Measurements from ENCODE around the gene BPIFB1. TPM values are rescaled to one million over a fixed set of nuclear protein-coding genes. Genes with fewer than 3 reads are reported as not detected.

Gene BPIFB1
- total and polyA plus RNA-seq, 2 of the 13 experiments (the other 11 are each of a cell fraction or from before 2014, with no cell fraction given) = 0.82 to 4.4 TPM

DNA sequence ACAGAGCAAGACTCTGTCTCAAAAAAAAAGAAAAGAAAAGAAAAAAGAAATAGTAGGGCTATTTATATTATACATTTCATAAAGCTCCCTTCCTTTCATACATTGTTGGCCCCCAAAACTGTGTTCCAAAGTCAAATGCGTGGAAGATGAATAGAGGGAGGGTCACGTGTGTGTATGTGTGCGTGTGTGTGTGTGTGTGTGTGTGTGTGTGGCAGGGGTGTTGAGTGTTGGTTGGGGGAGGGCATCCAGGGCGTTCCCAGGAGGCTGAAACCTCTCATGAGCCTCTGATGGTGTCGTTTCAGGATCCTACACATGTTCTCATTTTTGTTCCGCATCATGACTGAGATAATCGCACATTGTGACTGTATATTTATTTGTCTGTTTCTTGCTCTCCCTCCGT, 7.8 kb upstream of the BPIFB1 start:
- ATAC-seq (no peak), DNase-seq (ENCODE audit: low spot score) (no peak), FAIRE-seq (no peak)
- H3K9me3 ChIP-seq (ENCODE audit: low read length) = no peaks in the 10 kb centered on the region
- peaks cover 84% of the 10 kb centered on the region for H3K4me1 ChIP-seq (ENCODE audit: insufficient read depth, low read length)
- POLR2A ChIA-PET = no interaction called here
- CTCF ChIA-PET (ENCODE audit: low intra/inter-chr PET ratio, low total read pairs) = no interaction called here
- H3K79me2 ChIP-seq (ENCODE audit: insufficient read depth, low read length) = no peaks in the 10 kb centered on the region
- BruUV-seq (replicated peaks) = no TSS peak
- H3K27me3 ChIP-seq (ENCODE audit: control insufficient read depth in 1 of 2, insufficient read depth in 2 of 2, low read length in 2 of 2) = no peaks in the 10 kb centered on the region; a peak in 1 of 5 replicates
- no peak overlapping the region for H2AFZ ChIP-seq (ENCODE audit: low read length)
- WGBS (ENCODE audit: low lambda C conversion rate) = 61% methylated on average over 8 of the region's 8 CpGs
- no peak overlapping the region for H3K9ac ChIP-seq (ENCODE audit: insufficient read depth, low read depth, low read length)
- intact Hi-C loops (cut with micrococcal nuclease; ENCODE audit: unreplicated experiment) (no loop called here), in situ Hi-C loops (cut with HindIII; ENCODE audit: extremely low pct_ligation_motif_present, low pct_unique_long_range_greater_than_20kb) (no loop called here)
- no peak overlapping the region for H3K27ac ChIP-seq (ENCODE audit: extremely low read length, insufficient read depth, low read length)
- H3K36me3 ChIP-seq (replicated peaks in 1 of 2; ENCODE audit: control insufficient read depth in 1 of 2, insufficient read depth in 2 of 2, low read length in 2 of 2) = no peaks in the 10 kb centered on the region
- no peaks in the 10 kb centered on the region for H4K20me1 ChIP-seq (ENCODE audit: insufficient read depth, low read length)
- no peak overlapping the region for H3K4me2 ChIP-seq (ENCODE audit: low read depth, low read length)
- H3K4me3 ChIP-seq (replicated peaks in 1 of 3; ENCODE audit: insufficient read depth in 1 of 3, low read depth in 2 of 3, low read length in 3 of 3) = no peak overlapping the region
- TF ChIP-seq PRMT3 (CRISPR knock-in tag; IDR thresholded peaks at IDR 0.05; ENCODE audit: borderline replicate concordance, low read depth) = no peak
- TF ChIP-seq HNF4A (CRISPR knock-in tag; IDR thresholded peaks at IDR 0.05) = no peak
- no peak for TF ChIP-seq SAFB2 (CRISPR knock-in tag; IDR thresholded peaks at IDR 0.05; ENCODE audit: borderline replicate concordance, low read depth)
- TF ChIP-seq GABPB1 (CRISPR knock-in tag; IDR thresholded peaks at IDR 0.05) = no peak
- no peak for TF ChIP-seq CENPX (CRISPR knock-in tag; IDR thresholded peaks at IDR 0.05)
- TF ChIP-seq, protein P1, sequence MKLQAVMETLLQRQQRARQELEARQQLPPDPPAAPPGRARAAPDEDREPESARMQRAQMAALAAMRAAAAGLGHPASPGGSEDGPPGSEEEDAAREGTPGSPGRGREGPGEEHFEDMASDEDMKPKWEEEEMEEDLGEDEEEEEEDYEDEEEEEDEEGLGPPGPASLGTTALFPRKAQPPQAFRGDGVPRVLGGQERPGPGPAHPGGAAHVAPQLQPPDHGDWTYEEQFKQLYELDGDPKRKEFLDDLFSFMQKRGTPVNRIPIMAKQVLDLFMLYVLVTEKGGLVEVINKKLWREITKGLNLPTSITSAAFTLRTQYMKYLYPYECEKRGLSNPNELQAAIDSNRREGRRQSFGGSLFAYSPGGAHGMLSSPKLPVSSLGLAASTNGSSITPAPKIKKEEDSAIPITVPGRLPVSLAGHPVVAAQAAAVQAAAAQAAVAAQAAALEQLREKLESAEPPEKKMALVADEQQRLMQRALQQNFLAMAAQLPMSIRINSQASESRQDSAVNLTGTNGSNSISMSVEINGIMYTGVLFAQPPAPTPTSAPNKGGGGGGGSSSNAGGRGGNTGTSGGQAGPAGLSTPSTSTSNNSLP (IDR thresholded peaks at IDR 0.05; ENCODE audit: low read depth, low read length) = no peak
- TF ChIP-seq, protein P2, sequence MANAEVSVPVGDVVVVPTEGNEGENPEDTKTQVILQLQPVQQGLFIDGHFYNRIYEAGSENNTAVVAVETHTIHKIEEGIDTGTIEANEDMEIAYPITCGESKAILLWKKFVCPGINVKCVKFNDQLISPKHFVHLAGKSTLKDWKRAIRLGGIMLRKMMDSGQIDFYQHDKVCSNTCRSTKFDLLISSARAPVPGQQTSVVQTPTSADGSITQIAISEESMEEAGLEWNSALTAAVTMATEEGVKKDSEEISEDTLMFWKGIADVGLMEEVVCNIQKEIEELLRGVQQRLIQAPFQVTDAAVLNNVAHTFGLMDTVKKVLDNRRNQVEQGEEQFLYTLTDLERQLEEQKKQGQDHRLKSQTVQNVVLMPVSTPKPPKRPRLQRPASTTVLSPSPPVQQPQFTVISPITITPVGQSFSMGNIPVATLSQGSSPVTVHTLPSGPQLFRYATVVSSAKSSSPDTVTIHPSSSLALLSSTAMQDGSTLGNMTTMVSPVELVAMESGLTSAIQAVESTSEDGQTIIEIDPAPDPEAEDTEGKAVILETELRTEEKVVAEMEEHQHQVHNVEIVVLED (CRISPR knock-in tag; IDR thresholded peaks at IDR 0.05; ENCODE audit: borderline replicate concordance) = no peak
- no peak for TF ChIP-seq WIZ (CRISPR knock-in tag; IDR thresholded peaks at IDR 0.05)
- TF ChIP-seq, protein P3, sequence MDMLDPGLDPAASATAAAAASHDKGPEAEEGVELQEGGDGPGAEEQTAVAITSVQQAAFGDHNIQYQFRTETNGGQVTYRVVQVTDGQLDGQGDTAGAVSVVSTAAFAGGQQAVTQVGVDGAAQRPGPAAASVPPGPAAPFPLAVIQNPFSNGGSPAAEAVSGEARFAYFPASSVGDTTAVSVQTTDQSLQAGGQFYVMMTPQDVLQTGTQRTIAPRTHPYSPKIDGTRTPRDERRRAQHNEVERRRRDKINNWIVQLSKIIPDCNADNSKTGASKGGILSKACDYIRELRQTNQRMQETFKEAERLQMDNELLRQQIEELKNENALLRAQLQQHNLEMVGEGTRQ (IDR thresholded peaks at IDR 0.05; ENCODE audit: low read depth, low read length) = no peak
- TF ChIP-seq, protein P3 (CRISPR knock-in tag; IDR thresholded peaks at IDR 0.05; ENCODE audit: borderline replicate concordance) = no peak
- no peak for TF ChIP-seq NFIC (IDR thresholded peaks at IDR 0.05; ENCODE audit: low read length)
- TF ChIP-seq, protein P4, sequence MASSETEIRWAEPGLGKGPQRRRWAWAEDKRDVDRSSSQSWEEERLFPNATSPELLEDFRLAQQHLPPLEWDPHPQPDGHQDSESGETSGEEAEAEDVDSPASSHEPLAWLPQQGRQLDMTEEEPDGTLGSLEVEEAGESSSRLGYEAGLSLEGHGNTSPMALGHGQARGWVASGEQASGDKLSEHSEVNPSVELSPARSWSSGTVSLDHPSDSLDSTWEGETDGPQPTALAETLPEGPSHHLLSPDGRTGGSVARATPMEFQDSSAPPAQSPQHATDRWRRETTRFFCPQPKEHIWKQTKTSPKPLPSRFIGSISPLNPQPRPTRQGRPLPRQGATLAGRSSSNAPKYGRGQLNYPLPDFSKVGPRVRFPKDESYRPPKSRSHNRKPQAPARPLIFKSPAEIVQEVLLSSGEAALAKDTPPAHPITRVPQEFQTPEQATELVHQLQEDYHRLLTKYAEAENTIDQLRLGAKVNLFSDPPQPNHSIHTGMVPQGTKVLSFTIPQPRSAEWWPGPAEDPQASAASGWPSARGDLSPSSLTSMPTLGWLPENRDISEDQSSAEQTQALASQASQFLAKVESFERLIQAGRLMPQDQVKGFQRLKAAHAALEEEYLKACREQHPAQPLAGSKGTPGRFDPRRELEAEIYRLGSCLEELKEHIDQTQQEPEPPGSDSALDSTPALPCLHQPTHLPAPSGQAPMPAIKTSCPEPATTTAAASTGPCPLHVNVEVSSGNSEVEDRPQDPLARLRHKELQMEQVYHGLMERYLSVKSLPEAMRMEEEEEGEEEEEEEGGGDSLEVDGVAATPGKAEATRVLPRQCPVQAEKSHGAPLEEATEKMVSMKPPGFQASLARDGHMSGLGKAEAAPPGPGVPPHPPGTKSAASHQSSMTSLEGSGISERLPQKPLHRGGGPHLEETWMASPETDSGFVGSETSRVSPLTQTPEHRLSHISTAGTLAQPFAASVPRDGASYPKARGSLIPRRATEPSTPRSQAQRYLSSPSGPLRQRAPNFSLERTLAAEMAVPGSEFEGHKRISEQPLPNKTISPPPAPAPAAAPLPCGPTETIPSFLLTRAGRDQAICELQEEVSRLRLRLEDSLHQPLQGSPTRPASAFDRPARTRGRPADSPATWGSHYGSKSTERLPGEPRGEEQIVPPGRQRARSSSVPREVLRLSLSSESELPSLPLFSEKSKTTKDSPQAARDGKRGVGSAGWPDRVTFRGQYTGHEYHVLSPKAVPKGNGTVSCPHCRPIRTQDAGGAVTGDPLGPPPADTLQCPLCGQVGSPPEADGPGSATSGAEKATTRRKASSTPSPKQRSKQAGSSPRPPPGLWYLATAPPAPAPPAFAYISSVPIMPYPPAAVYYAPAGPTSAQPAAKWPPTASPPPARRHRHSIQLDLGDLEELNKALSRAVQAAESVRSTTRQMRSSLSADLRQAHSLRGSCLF (CRISPR knock-in tag; IDR thresholded peaks at IDR 0.05; ENCODE audit: borderline replicate concordance) = no peak
- TF ChIP-seq, protein P5, sequence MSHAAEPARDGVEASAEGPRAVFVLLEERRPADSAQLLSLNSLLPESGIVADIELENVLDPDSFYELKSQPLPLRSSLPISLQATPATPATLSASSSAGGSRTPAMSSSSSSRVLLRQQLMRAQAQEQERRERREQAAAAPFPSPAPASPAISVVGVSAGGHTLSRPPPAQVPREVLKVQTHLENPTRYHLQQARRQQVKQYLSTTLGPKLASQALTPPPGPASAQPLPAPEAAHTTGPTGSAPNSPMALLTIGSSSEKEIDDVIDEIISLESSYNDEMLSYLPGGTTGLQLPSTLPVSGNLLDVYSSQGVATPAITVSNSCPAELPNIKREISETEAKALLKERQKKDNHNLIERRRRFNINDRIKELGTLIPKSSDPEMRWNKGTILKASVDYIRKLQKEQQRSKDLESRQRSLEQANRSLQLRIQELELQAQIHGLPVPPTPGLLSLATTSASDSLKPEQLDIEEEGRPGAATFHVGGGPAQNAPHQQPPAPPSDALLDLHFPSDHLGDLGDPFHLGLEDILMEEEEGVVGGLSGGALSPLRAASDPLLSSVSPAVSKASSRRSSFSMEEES (CRISPR knock-in tag; IDR thresholded peaks at IDR 0.05) = no peak

Data from HepG2 (cell line).